Stimulated activated CD4-positive, alpha-beta T cell treated with anti-CD3 and anti-CD28 coated beads, Interleukin-12 subunit alpha, Interleukin-12 subunit beta, amount 100 ng/mL, for 4 hours (primary cell): ENCODE measurements around the gene VRK2.
"Not testable (repeated sequence)": the region's sequence is repeated elsewhere in the genome, so short reads cannot be mapped to it uniquely, and the experiment has no call there.

Experiments
- DNase-seq: peaks from one replicate; pipeline ENCODE4 v3.0.0-alpha.2; 2020

VRK2 gene

GRCh38 chr2:58110765-58111164 is 64.2 kb downstream of the VRK2 start:
- no peak for DNase-seq

GRCh38 chr2:58113563-58113962 is 67.0 kb downstream of the VRK2 start:
- DNase-seq, result not testable (repeated sequence)

GRCh38 chr2:58120626-58121229 is 74.1 kb downstream of the VRK2 start:
- DNase-seq, result no peak

GRCh38 chr2:58122040-58122439 is 75.4 kb downstream of the VRK2 start:
- DNase-seq, result no peak

GRCh38 chr2:58122540-58122939 is 75.9 kb downstream of the VRK2 start:
- no peak for DNase-seq

GRCh38 chr2:58127111-58127510 is 80.5 kb downstream of the VRK2 start:
- DNase-seq, result no peak

GRCh38 chr2:58130238-58130637 is 83.6 kb downstream of the VRK2 start:
- DNase-seq, result no peak

GRCh38 chr2:58131191-58132011 is 84.8 kb downstream of the VRK2 start:
- no peak for DNase-seq

GRCh38 chr2:58133395-58133794 is 86.8 kb downstream of the VRK2 start:
- no peak for DNase-seq

GRCh38 chr2:58135861-58136260 is 89.3 kb downstream of the VRK2 start:
- no peak for DNase-seq

- DNase-seq, result no peak
Observed at GRCh38 chr2:58137221-58137620, 90.6 kb downstream of the VRK2 start.

GRCh38 chr2:58137856-58138255 is 91.2 kb downstream of the VRK2 start:
- no peak for DNase-seq

GRCh38 chr2:58138396-58139030 is 91.9 kb downstream of the VRK2 start:
- no peak for DNase-seq

- DNase-seq, result no peak
Observed at GRCh38 chr2:58140508-58141072, 94.0 kb downstream of the VRK2 start.

GRCh38 chr2:58145769-58146168 is 99.2 kb downstream of the VRK2 start:
- not testable (repeated sequence) for DNase-seq

- no peak for DNase-seq
Observed at GRCh38 chr2:58146707-58147106, 100.1 kb downstream of the VRK2 start.

GRCh38 chr2:58155160-58155778 is 108.7 kb downstream of the VRK2 start:
- DNase-seq, result no peak

GRCh38 chr2:58156780-58157179 is 110.2 kb downstream of the VRK2 start:
- no peak for DNase-seq

- DNase-seq, result no peak
Observed at GRCh38 chr2:58157754-58158153, 111.1 kb downstream of the VRK2 start.

- DNase-seq, result no peak
Observed at GRCh38 chr2:58158481-58158880, 111.9 kb downstream of the VRK2 start.

GRCh38 chr2:58163913-58164312 is 117.3 kb downstream of the VRK2 start:
- DNase-seq, result no peak

- DNase-seq, result not testable (repeated sequence)
Observed at GRCh38 chr2:58168130-58168529, 121.5 kb downstream of the VRK2 start.

GRCh38 chr2:58169845-58170244 is 123.2 kb downstream of the VRK2 start:
- not testable (repeated sequence) for DNase-seq
